Central memory CD8-positive, alpha-beta T cell (primary cell): ENCODE data around the gene EPS8L3.

Source experiments
- ATAC-seq: fragments of 150-1000 bp; cut with Tn5 transposase; replicated peaks from 2 replicates; pipeline ENCODE4 v1.10.0; 2022; ENCODE audit warnings: mild to moderate bottlenecking, moderate FRiP score, moderate number of reproducible peaks; ENCODE audit not compliant: poor library complexity, severe bottlenecking; ENCODE audit errors: extremely low read depth
- DNase-seq, 2 donors: peaks; one replicate each; pipeline ENCODE4 v3.0.0; 2021; ENCODE audit warnings: low spot score in 2 of 2
- H3K27ac Mint-ChIP-seq: one replicate; pipeline ENCODE4 v1.8.0; 2022; ENCODE audit warnings: low read depth, mild to moderate bottlenecking, moderate library complexity, mixed read lengths
- H3K27me3 Mint-ChIP-seq: one replicate; pipeline ENCODE4 v1.8.0; 2022; ENCODE audit warnings: mixed read lengths
- H3K36me3 Mint-ChIP-seq: one replicate; pipeline ENCODE4 v1.8.0; 2022; ENCODE audit warnings: mild to moderate bottlenecking, moderate library complexity, mixed read lengths; ENCODE audit not compliant: insufficient read depth
- H3K4me1 Mint-ChIP-seq: one replicate; pipeline ENCODE4 v1.8.0; 2022; ENCODE audit warnings: mixed read lengths
- H3K4me3 Mint-ChIP-seq: one replicate; pipeline ENCODE4 v1.8.0; 2022; ENCODE audit warnings: mild to moderate bottlenecking, moderate library complexity, mixed read lengths
- H3K9me3 Mint-ChIP-seq: one replicate; pipeline ENCODE4 v1.8.0; 2022; ENCODE audit warnings: mixed read lengths

The EPS8L3 gene

GRCh38 chr1:109725510-109725909 lies 38.2 kb downstream of the EPS8L3 start:
- Mint-ChIP-seq H3K9me3 (no peaks in the 10 kb centered on the region), H3K36me3 (peaks cover 1% of the 10 kb centered on the region), H3K4me3 (no peak overlapping the region), H3K27ac (no peak overlapping the region), H3K4me1 (no peaks in the 10 kb centered on the region), H3K27me3 (no peaks in the 10 kb centered on the region)
- no peak for DNase-seq
- no peak for ATAC-seq

GRCh38 chr1:109724933-109725332 lies 38.8 kb downstream of the EPS8L3 start:
- ATAC-seq (no peak), DNase-seq (no peak)
- peaks cover 1% of the 10 kb centered on the region for H3K36me3 Mint-ChIP-seq
- no peaks in the 10 kb centered on the region for H3K27me3 Mint-ChIP-seq
- no peak overlapping the region for H3K4me3 Mint-ChIP-seq
- no peak overlapping the region for H3K27ac Mint-ChIP-seq
- H3K9me3 Mint-ChIP-seq, result no peaks in the 10 kb centered on the region
- H3K4me1 Mint-ChIP-seq, result no peaks in the 10 kb centered on the region

GRCh38 chr1:109722908-109723691 lies 40.6 kb downstream of the EPS8L3 start:
- no peaks in the 10 kb centered on the region for H3K9me3 Mint-ChIP-seq
- no peaks in the 10 kb centered on the region for H3K27me3 Mint-ChIP-seq
- no peak overlapping the region for H3K4me3 Mint-ChIP-seq
- peaks cover 1% of the 10 kb centered on the region for H3K36me3 Mint-ChIP-seq
- no peak for ATAC-seq
- DNase-seq, result no peak
- no peaks in the 10 kb centered on the region for H3K4me1 Mint-ChIP-seq
- no peak overlapping the region for H3K27ac Mint-ChIP-seq

GRCh38 chr1:109721971-109722370 lies 41.8 kb downstream of the EPS8L3 start:
- Mint-ChIP-seq H3K4me1 (no peaks in the 10 kb centered on the region), H3K36me3 (peaks cover 1% of the 10 kb centered on the region), H3K27me3 (no peaks in the 10 kb centered on the region), H3K9me3 (no peaks in the 10 kb centered on the region), H3K27ac (no peak overlapping the region), H3K4me3 (no peak overlapping the region)
- DNase-seq (no peak), ATAC-seq (no peak)

- Mint-ChIP-seq H3K4me1 (no peaks in the 10 kb centered on the region), H3K9me3 (no peaks in the 10 kb centered on the region), H3K4me3 (no peak overlapping the region), H3K27me3 (no peaks in the 10 kb centered on the region), H3K36me3 (no peaks in the 10 kb centered on the region), H3K27ac (no peak overlapping the region)
- no peak for DNase-seq
- no peak for ATAC-seq
Measured at GRCh38 chr1:109721042-109721441, 42.7 kb downstream of the EPS8L3 start.

- Mint-ChIP-seq H3K36me3 (no peaks in the 10 kb centered on the region), H3K27me3 (peaks cover 10% of the 10 kb centered on the region), H3K9me3 (no peaks in the 10 kb centered on the region), H3K4me1 (no peaks in the 10 kb centered on the region), H3K4me3 (no peak overlapping the region), H3K27ac (no peak overlapping the region)
- ATAC-seq, result no peak
- DNase-seq, result no peak
Measured at GRCh38 chr1:109719337-109719837, 44.3 kb downstream of the EPS8L3 start.

- ATAC-seq (no peak), DNase-seq (no peak)
- Mint-ChIP-seq H3K4me1 (no peaks in the 10 kb centered on the region), H3K36me3 (no peaks in the 10 kb centered on the region), H3K9me3 (no peaks in the 10 kb centered on the region), H3K27ac (no peak overlapping the region), H3K4me3 (no peak overlapping the region), H3K27me3 (peaks cover 19% of the 10 kb centered on the region)
Measured at GRCh38 chr1:109718495-109718894, 45.2 kb downstream of the EPS8L3 start.

- Mint-ChIP-seq H3K4me3 (no peak overlapping the region), H3K27me3 (peaks cover 25% of the 10 kb centered on the region), H3K4me1 (no peaks in the 10 kb centered on the region), H3K27ac (no peak overlapping the region), H3K36me3 (no peaks in the 10 kb centered on the region), H3K9me3 (no peaks in the 10 kb centered on the region)
- ATAC-seq (no peak), DNase-seq (no peak)
Measured at GRCh38 chr1:109717729-109718128, 46.0 kb downstream of the EPS8L3 start.

- no peaks in the 10 kb centered on the region for H3K4me1 Mint-ChIP-seq
- no peaks in the 10 kb centered on the region for H3K36me3 Mint-ChIP-seq
- no peak overlapping the region for H3K27ac Mint-ChIP-seq
- no peak overlapping the region for H3K4me3 Mint-ChIP-seq
- peaks cover 25% of the 10 kb centered on the region for H3K27me3 Mint-ChIP-seq
- no peaks in the 10 kb centered on the region for H3K9me3 Mint-ChIP-seq
- DNase-seq (no peak), ATAC-seq (no peak)
Measured at GRCh38 chr1:109716570-109717090, 47.1 kb downstream of the EPS8L3 start.

GRCh38 chr1:109716121-109716520 lies 47.6 kb downstream of the EPS8L3 start:
- Mint-ChIP-seq H3K27ac (no peak overlapping the region), H3K36me3 (no peaks in the 10 kb centered on the region), H3K9me3 (no peaks in the 10 kb centered on the region), H3K27me3 (peaks cover 25% of the 10 kb centered on the region), H3K4me1 (no peaks in the 10 kb centered on the region), H3K4me3 (no peak overlapping the region)
- DNase-seq, result no peak
- no peak for ATAC-seq

GRCh38 chr1:109714661-109715372 lies 48.9 kb downstream of the EPS8L3 start:
- Mint-ChIP-seq H3K9me3 (no peaks in the 10 kb centered on the region), H3K36me3 (no peaks in the 10 kb centered on the region)

GRCh38 chr1:109713636-109714035 lies 50.1 kb downstream of the EPS8L3 start:
- Mint-ChIP-seq H3K4me3 (no peak overlapping the region), H3K4me1 (no peaks in the 10 kb centered on the region), H3K27me3 (peaks cover 25% of the 10 kb centered on the region), H3K27ac (no peak overlapping the region), H3K36me3 (no peaks in the 10 kb centered on the region), H3K9me3 (no peaks in the 10 kb centered on the region)
- DNase-seq, result no peak
- ATAC-seq, result no peak

More at GRCh38 chr1:109714661-109715372, 48.9 kb downstream of the EPS8L3 start:
- DNase-seq (no peak), ATAC-seq (no peak)
- H3K27ac Mint-ChIP-seq, result no peak overlapping the region
- no peak overlapping the region for H3K4me3 Mint-ChIP-seq
- H3K4me1 Mint-ChIP-seq, result no peaks in the 10 kb centered on the region
- H3K27me3 Mint-ChIP-seq, result peaks cover 25% of the 10 kb centered on the region
